ENCODE measurements around the gene B9D1. TPM values are rescaled to one million over a fixed set of nuclear protein-coding genes. Genes with fewer than 3 reads are reported as not detected.

Gene B9D1
- total and polyA plus RNA-seq, 2 experiments from 2014 or later, result 35.2 to 63.5 TPM

- TF ChIP-seq, protein P1, sequence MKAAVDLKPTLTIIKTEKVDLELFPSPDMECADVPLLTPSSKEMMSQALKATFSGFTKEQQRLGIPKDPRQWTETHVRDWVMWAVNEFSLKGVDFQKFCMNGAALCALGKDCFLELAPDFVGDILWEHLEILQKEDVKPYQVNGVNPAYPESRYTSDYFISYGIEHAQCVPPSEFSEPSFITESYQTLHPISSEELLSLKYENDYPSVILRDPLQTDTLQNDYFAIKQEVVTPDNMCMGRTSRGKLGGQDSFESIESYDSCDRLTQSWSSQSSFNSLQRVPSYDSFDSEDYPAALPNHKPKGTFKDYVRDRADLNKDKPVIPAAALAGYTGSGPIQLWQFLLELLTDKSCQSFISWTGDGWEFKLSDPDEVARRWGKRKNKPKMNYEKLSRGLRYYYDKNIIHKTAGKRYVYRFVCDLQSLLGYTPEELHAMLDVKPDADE (IDR thresholded peaks at IDR 0.05), result no peak
- TF ChIP-seq STAT1 (IDR thresholded peaks at IDR 0.05; ENCODE audit: unreplicated experiment) (no peak), EZH2phosphoT487 (IDR thresholded peaks at IDR 0.05; ENCODE audit: unreplicated experiment) (no peak), POLR2AphosphoS5 (IDR thresholded peaks at IDR 0.05; ENCODE audit: low read depth) (no peak), ZNF331 (CRISPR knock-in tag; IDR thresholded peaks at IDR 0.05; ENCODE audit: low read depth) (no peak), CREB1 (CRISPR knock-in tag; IDR thresholded peaks at IDR 0.05; ENCODE audit: low read depth) (no peak), NANOG (IDR thresholded peaks at IDR 0.05; ENCODE audit: borderline replicate concordance) (no peak)
Measured at GRCh38 chr17:19375732-19376131, 13.2 kb upstream of the B9D1 start (continued).

DNA sequence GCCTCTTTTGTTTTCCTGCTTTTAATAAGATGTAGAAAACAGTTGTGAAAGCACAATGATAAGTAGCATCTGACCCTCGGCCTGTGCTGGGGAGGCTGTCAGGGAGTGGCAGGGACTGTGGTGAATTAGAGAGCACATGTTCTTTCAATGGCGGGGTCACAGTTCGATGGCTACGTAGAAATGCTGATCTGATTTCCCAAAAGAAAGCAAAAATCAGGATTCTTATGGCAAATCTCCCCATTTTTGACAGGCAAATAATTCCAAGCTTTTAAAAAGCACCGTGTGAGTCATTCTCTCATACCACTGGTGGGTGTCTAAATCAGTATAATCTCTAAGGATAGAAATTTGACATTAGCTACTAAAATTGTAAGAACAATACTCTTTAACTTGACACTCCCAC is 11.6 kb upstream of the B9D1 start:
- Mint-ChIP-seq H3K4me1 (peaks cover 18% of the 10 kb centered on the region), H3K27ac (no peak overlapping the region)
- TF ChIP-seq CREB1 (CRISPR knock-in tag; IDR thresholded peaks at IDR 0.05; ENCODE audit: low read depth), result no peak
- TF ChIP-seq, protein P2, sequence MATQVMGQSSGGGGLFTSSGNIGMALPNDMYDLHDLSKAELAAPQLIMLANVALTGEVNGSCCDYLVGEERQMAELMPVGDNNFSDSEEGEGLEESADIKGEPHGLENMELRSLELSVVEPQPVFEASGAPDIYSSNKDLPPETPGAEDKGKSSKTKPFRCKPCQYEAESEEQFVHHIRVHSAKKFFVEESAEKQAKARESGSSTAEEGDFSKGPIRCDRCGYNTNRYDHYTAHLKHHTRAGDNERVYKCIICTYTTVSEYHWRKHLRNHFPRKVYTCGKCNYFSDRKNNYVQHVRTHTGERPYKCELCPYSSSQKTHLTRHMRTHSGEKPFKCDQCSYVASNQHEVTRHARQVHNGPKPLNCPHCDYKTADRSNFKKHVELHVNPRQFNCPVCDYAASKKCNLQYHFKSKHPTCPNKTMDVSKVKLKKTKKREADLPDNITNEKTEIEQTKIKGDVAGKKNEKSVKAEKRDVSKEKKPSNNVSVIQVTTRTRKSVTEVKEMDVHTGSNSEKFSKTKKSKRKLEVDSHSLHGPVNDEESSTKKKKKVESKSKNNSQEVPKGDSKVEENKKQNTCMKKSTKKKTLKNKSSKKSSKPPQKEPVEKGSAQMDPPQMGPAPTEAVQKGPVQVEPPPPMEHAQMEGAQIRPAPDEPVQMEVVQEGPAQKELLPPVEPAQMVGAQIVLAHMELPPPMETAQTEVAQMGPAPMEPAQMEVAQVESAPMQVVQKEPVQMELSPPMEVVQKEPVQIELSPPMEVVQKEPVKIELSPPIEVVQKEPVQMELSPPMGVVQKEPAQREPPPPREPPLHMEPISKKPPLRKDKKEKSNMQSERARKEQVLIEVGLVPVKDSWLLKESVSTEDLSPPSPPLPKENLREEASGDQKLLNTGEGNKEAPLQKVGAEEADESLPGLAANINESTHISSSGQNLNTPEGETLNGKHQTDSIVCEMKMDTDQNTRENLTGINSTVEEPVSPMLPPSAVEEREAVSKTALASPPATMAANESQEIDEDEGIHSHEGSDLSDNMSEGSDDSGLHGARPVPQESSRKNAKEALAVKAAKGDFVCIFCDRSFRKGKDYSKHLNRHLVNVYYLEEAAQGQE (IDR thresholded peaks at IDR 0.05; ENCODE audit: unreplicated experiment), result no peak
- no peak for TF ChIP-seq POLR2AphosphoS5 (IDR thresholded peaks at IDR 0.05; ENCODE audit: low read depth)
- no peak for TF ChIP-seq CTCF (conservative IDR thresholded peaks at IDR 0.05; ENCODE audit: low read depth in 2 of 2)
- TF ChIP-seq, protein P1 (IDR thresholded peaks at IDR 0.05), result no peak

More for the DNA sequence above, 11.6 kb upstream of the B9D1 start:
- H3K27me3 ChIP-seq (ENCODE audit: insufficient read depth), result no peaks in the 10 kb centered on the region
- H3F3A ChIP-seq (replicated peaks; ENCODE audit: low read depth), result no peaks in the 10 kb centered on the region; the same call in 1 of the 2 replicates
- H3K4me1 ChIP-seq (ENCODE audit: insufficient read depth), result peaks cover 6% of the 10 kb centered on the region
- no peak for ATAC-seq
- no peaks in the 10 kb centered on the region for H3K9me2 ChIP-seq (ENCODE audit: insufficient read depth)
- Mint-ChIP-seq H3K27me3 (ENCODE audit: insufficient read depth, low read depth, poor library complexity) (peaks cover 15% of the 10 kb centered on the region), H3K9me3 (no peaks in the 10 kb centered on the region; the same call in 2 of the 3 replicates), H3K36me3 (ENCODE audit: low read depth) (peaks cover 2% of the 10 kb centered on the region), H3K4me3 (no peak overlapping the region)
- H4K20me1 ChIP-seq (replicated peaks; ENCODE audit: insufficient read depth), result no peaks in the 10 kb centered on the region
- no peak overlapping the region for H2AFZ ChIP-seq
- no peaks in the 10 kb centered on the region for H3K36me3 ChIP-seq (ENCODE audit: insufficient read depth)
- no peak overlapping the region for H3K27ac ChIP-seq (ENCODE audit: low read depth)
- H3K79me2 ChIP-seq (replicated peaks; ENCODE audit: insufficient read depth), result peaks cover 13% of the 10 kb centered on the region
- H3K4me3 ChIP-seq, result no peak overlapping the region
- H3K4me2 ChIP-seq, result no peak overlapping the region
- DNase-seq (ENCODE audit: low spot score), result no peak
